ENCODE data around the gene NAPSA. TPM values are rescaled to one million over a fixed set of nuclear protein-coding genes. Genes with fewer than 3 reads are reported as not detected.

Gene NAPSA
- total RNA-seq, 2 donors from 2014 or later, result 1.9 to 6.1 TPM

DNA sequence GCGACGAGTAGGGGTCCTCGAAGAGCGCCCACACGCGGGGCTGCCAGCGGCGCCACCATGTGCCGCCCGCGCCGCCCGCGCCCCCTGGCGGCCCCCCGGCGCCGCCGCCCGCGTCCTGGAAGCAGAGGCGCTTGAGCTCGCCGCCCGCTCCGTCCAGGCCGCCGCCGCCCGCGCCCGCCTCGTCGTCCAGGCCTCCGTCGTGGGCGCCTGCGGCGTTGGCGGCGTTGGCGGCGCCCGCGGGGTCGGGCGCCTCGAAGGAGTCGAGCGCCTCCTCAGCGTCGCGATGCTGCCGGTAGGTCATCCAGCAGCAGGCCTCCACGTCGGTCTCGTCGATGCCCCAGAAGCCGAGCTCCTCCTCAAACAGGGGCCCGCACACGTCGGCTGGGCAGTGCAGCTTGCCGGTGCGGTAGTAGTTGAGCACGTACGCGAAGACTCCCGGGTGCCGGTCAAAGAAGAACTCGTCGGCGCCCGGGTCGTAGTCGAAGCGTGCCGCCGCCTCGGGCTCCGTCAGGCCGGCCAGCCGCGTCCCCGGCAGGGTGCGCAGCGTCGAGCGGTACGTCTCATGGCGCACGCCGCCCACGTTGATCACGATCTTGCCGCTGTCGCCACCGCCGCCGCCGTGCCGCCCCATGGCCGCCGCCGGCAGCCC, 37.1 kb downstream of the NAPSA start:
- Histone ChIP-seq H3K9me3 (no peaks in the 10 kb centered on the region), H3K27me3 (peaks cover 32% of the 10 kb centered on the region), H3K4me1 (peaks cover 12% of the 10 kb centered on the region), H3K27ac (no peak overlapping the region), H3K36me3 (no peaks in the 10 kb centered on the region), H3K4me3 (peak overlapping the region; percentile 31), H3K9ac (ENCODE audit: low read depth in 2 of 2, low read length in 2 of 2) (peak overlapping the region in 1 of 2 donors; percentile 35)
- intact Hi-C loops (cut with DNase I), result no loop called here
- DNase-seq, result no peak
- TF ChIP-seq, protein P1, sequence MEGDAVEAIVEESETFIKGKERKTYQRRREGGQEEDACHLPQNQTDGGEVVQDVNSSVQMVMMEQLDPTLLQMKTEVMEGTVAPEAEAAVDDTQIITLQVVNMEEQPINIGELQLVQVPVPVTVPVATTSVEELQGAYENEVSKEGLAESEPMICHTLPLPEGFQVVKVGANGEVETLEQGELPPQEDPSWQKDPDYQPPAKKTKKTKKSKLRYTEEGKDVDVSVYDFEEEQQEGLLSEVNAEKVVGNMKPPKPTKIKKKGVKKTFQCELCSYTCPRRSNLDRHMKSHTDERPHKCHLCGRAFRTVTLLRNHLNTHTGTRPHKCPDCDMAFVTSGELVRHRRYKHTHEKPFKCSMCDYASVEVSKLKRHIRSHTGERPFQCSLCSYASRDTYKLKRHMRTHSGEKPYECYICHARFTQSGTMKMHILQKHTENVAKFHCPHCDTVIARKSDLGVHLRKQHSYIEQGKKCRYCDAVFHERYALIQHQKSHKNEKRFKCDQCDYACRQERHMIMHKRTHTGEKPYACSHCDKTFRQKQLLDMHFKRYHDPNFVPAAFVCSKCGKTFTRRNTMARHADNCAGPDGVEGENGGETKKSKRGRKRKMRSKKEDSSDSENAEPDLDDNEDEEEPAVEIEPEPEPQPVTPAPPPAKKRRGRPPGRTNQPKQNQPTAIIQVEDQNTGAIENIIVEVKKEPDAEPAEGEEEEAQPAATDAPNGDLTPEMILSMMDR (IDR thresholded peaks at IDR 0.05), result no peak

DNA sequence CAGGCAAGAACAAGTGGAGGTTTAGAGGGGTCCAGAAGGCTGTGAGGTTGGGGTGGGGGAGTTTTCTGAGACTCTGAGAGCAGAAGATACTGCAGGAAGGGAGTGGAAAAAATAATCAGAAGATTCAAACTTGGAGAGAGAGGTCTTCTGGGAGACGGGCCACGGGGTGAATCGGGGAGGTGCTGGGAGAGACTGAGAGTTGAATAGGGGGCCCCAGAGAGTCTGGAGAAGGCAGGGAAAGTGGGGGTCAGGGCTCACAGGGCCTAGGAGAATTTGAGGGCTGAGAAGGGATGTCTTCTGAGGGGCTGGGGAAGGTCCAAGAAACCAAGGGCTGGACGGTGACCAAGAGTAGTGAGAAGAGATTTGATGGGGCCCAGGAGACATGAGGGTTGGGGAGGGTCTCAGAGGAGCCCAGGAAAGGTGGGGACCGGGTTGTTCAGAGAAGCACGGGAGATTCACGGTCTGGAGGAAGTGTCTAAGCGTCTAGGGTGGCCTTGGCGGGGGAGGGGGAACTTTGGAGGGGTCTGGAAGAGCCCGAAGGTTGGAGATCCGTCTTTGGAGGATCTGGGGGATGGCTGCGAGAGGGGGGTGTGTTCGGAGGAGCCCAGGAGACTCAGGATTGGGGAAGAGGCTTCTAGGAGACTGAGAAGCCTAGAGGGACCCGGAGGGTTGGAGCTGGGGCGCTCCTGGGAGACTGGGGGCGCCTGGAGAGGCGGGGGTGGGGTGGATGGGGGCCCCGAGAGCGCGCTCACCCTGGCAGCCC, 37.8 kb downstream of the NAPSA start:
- TF ChIP-seq, protein P1 (IDR thresholded peaks at IDR 0.05), result no peak
- DNase-seq, result no peak
- Histone ChIP-seq H3K9ac (ENCODE audit: low read depth in 2 of 2, low read length in 2 of 2) (no peak overlapping the region), H3K36me3 (no peaks in the 10 kb centered on the region), H3K27me3 (peaks cover 32% of the 10 kb centered on the region), H3K27ac (no peak overlapping the region), H3K9me3 (no peaks in the 10 kb centered on the region), H3K4me1 (peaks cover 6% of the 10 kb centered on the region), H3K4me3 (no peak overlapping the region)
- intact Hi-C loops (cut with DNase I), result no loop called here

DNA sequence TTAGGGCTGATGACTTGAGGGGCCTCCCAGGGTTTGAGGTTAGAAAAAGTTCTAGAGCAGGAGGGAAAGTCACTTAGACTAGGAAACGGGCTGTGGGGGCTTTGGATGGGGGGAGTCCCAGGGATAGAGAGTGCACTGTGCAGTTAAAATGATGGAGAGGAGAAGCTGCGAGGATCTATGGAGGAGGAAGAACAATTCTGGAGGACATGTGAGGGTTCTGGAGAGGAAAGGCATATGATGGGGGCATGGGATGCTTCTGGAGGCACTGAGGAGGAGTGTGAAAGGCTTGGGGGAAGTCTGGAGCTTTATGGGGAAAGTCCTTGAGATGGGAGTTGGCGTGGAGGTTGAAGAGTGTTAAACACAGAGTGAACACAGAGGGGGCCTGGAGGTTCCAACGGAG, 38.4 kb downstream of the NAPSA start:
- DNase-seq, result no peak
- intact Hi-C loops (cut with DNase I), result no loop called here
- H3K4me3 ChIP-seq, result no peak overlapping the region
- peaks cover 5% of the 10 kb centered on the region for H3K4me1 ChIP-seq
- TF ChIP-seq, protein P1 (IDR thresholded peaks at IDR 0.05), result no peak
- no peak overlapping the region for H3K9ac ChIP-seq (ENCODE audit: low read depth in 2 of 2, low read length in 2 of 2)
- no peaks in the 10 kb centered on the region for H3K36me3 ChIP-seq
- no peak overlapping the region for H3K27ac ChIP-seq
- H3K27me3 ChIP-seq, result peaks cover 26% of the 10 kb centered on the region
- no peaks in the 10 kb centered on the region for H3K9me3 ChIP-seq

GRCh38 chr19:50326101-50326664, 39.3 kb downstream of the NAPSA start:
- peaks cover 5% of the 10 kb centered on the region for H3K4me1 ChIP-seq
- intact Hi-C loops (cut with DNase I), result no loop called here
- TF ChIP-seq, protein P1 (IDR thresholded peaks at IDR 0.05), result no peak
- H3K4me3 ChIP-seq, result no peak overlapping the region
- H3K36me3 ChIP-seq, result no peaks in the 10 kb centered on the region
- no peak for DNase-seq
- no peak overlapping the region for H3K9ac ChIP-seq (ENCODE audit: low read depth in 2 of 2, low read length in 2 of 2)
- H3K27ac ChIP-seq, result no peak overlapping the region
- H3K27me3 ChIP-seq, result peaks cover 21% of the 10 kb centered on the region
- H3K9me3 ChIP-seq, result no peaks in the 10 kb centered on the region

DNA sequence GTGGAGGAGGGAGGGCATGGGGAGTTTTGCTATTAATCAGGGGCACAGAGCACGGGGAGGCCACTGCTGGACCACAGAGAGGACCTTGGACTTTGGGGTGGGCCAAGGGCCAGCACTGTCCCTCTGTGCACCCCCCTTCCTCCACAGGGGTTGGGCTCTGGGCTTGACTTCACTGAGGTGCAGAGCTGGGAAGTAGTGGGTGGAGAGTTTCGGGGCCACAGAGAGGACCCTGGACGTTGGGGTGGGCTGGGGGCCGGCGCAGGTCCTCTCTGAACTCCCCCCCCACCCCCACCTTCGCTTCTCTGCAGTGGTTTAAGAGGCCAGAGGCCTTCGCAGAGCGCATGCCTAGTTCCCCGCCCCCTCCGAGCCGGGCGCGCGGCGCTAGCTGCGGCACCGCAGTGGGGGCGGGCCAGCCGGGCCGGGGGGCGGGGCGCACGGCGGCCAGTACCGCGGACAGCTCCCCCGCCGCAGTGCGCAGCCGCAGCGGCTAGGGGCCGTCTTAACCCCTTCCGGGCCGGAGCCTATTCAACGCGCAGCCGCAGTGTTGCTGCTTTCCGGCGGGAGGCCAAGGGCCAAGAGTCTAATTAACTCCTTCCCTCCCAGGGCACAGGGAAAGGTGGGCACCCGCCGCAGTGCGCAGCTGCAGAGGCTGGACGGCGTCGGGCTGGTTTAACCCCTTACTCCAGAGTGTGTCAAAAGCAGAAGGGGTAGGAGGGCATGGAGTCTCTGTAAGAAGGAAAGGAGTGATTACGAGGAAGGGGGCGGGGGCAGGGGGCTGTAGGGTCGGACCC, 39.9 kb downstream of the NAPSA start:
- peak; percentile 54 for DNase-seq
- Histone ChIP-seq H3K9ac (ENCODE audit: low read depth in 2 of 2, low read length in 2 of 2) (no peak overlapping the region), H3K4me3 (no peak overlapping the region), H3K27ac (no peak overlapping the region), H3K36me3 (no peaks in the 10 kb centered on the region), H3K9me3 (no peaks in the 10 kb centered on the region), H3K27me3 (peaks cover 21% of the 10 kb centered on the region), H3K4me1 (peaks cover 5% of the 10 kb centered on the region)
- TF ChIP-seq, protein P1 (IDR thresholded peaks at IDR 0.05), result no peak
- intact Hi-C loops (cut with DNase I), result no loop called here
